K562 (cell line): ENCODE results near the gene OR4D9. TPM values are rescaled to one million over a fixed set of nuclear protein-coding genes. Genes with fewer than 3 reads are reported as not detected.

Experiments used
- ATF2 ChIP-seq: sonication (generic); formaldehyde crosslinking; IDR thresholded peaks from 2 replicates; pipeline ENCODE4 v1.8.1; 2022; ENCODE audit warnings: missing genetic modification reagents
- KAT8 ChIP-seq: fragments of 450-650 bp; IDR thresholded peaks from 2 replicates; pipeline ENCODE4 v1.6.1; 2016; ENCODE audit warnings: low read depth, mild to moderate bottlenecking
- MAFG ChIP-seq: fragments of 450-650 bp; conservative IDR thresholded peaks from 2 replicates; pipeline ENCODE4 v1.6.1; 2016; ENCODE audit warnings: missing genetic modification characterization, missing compliant biosample characterization
- SMAD2 ChIP-seq: fragments of 150-350 bp; IDR thresholded peaks from 2 replicates; pipeline ENCODE4 v1.6.1; 2014; ENCODE audit warnings: low read depth, mild to moderate bottlenecking, low read length
- TBL1XR1 ChIP-seq, 2 experiments: IDR thresholded peaks; 2 replicates each; pipeline ENCODE4 v1.6.1; 2012; ENCODE audit warnings: improper control_type of control experiment in 2 of 2, low read length in 2 of 2, mild to moderate bottlenecking in 1 of 2
- U2AF1 ChIP-seq: fragments of 200-400 bp; formaldehyde crosslinking; optimal IDR thresholded peaks from 2 replicates; pipeline ENCODE3; 2017; ENCODE audit warnings: mild to moderate bottlenecking, low read depth, low read length, moderate library complexity
- ZBTB26 ChIP-seq: fragments of 450-650 bp; formaldehyde crosslinking; IDR thresholded peaks from 2 replicates; pipeline ENCODE4 v1.4.0; 2022; ENCODE audit warnings: missing genetic modification characterization
- ZNF318 ChIP-seq, 2 experiments: fragments of 450-650 bp; IDR thresholded peaks; 2 replicates each; pipeline ENCODE4 v1.6.1; 2016; ENCODE audit warnings: mild to moderate bottlenecking in 2 of 2, borderline replicate concordance in 1 of 2, low read depth in 1 of 2, moderate library complexity in 1 of 2
- polyA plus RNA-seq, 8 experiments: library from polyadenylated mRNA; depleted of rRNA in 4 of 8; stranded (reverse) in 5 of 8; unstranded in 3 of 8; fragments of >200 nt; fragmentation: Nextera tagmentation in 2 of 8; fragmentation: Illumina TruSeq in 1 of 8; extraction: Ambion mirVana in 2 of 8; extraction: Trizol in 1 of 8; gene quantifications; 2 replicates each; pipeline versions ENCODE4 v1.2.1 to v1.2.3, GENCODE V29; 2011 to 2014; ENCODE audit warnings: inconsistent platforms in 1 of 8, missing spikeins in 1 of 8
- total RNA-seq, 7 experiments: library from RNA; depleted of rRNA in 6 of 7; stranded (reverse); fragments of >200 nt in 6 of 7; fragmentation: Illumina TruSeq in 2 of 7; extraction: Trizol in 2 of 7; gene quantifications; 2 replicates each; pipeline versions ENCODE4 v1.2.1 to v1.2.3, GENCODE V29; 2011 to 2021; ENCODE audit warnings: low replicate concordance in 1 of 7
- TF ChIP-seq, protein P1 (sequence below): fragments of 200-800 bp; sonication (Bioruptor generic); IDR thresholded peaks from 2 replicates; pipeline ENCODE4 v1.6.1; 2016; ENCODE audit warnings: missing genetic modification characterization, missing compliant biosample characterization

The OR4D9 gene
- total and polyA plus RNA-seq, 9 of the 15 experiments (the other 6 are each of a cell fraction or from before 2014, with no cell fraction given) = not detected

DNA sequence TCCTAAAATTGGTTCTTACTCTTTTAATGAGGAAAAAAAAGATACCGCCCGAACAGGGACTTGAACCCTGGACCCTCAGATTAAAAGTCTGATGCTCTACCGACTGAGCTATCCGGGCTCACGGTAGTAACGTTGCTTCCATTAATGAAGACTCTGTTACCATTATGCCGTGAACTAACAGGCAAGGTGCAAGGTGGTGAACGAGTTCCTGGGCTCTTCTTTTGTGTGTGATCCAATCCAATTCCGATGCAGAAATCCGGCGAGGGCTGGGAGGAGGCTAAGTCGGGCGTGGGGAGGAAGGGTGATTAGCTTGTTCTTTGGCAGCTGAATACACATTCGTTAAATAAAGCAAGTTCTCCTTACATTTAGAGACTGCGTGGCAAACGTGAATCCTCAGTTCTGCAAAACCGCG is 49.0 kb downstream of the OR4D9 start (continued):
- TF ChIP-seq ZNF318 (IDR thresholded peaks at IDR 0.05; ENCODE audit: borderline replicate concordance in 1 of 2, low read depth in 1 of 2) (no peak), SMAD2 (no peak), KAT8 (0 out of 2 replicates have a peak, but pooled peaks have one; percentile 27), MAFG (tag) (no peak), ZBTB26 (CRISPR knock-in tag) (0 out of 2 replicates have a peak, but pooled peaks have one; percentile 27), U2AF1 (no peak), TBL1XR1 (IDR thresholded peaks at IDR 0.05; ENCODE audit: low read length in 2 of 2) (peak in 1 of 2 experiments; percentile 92; a peak in 2 of 4 replicates), ATF2 (no peak)
- TF ChIP-seq, protein P1, sequence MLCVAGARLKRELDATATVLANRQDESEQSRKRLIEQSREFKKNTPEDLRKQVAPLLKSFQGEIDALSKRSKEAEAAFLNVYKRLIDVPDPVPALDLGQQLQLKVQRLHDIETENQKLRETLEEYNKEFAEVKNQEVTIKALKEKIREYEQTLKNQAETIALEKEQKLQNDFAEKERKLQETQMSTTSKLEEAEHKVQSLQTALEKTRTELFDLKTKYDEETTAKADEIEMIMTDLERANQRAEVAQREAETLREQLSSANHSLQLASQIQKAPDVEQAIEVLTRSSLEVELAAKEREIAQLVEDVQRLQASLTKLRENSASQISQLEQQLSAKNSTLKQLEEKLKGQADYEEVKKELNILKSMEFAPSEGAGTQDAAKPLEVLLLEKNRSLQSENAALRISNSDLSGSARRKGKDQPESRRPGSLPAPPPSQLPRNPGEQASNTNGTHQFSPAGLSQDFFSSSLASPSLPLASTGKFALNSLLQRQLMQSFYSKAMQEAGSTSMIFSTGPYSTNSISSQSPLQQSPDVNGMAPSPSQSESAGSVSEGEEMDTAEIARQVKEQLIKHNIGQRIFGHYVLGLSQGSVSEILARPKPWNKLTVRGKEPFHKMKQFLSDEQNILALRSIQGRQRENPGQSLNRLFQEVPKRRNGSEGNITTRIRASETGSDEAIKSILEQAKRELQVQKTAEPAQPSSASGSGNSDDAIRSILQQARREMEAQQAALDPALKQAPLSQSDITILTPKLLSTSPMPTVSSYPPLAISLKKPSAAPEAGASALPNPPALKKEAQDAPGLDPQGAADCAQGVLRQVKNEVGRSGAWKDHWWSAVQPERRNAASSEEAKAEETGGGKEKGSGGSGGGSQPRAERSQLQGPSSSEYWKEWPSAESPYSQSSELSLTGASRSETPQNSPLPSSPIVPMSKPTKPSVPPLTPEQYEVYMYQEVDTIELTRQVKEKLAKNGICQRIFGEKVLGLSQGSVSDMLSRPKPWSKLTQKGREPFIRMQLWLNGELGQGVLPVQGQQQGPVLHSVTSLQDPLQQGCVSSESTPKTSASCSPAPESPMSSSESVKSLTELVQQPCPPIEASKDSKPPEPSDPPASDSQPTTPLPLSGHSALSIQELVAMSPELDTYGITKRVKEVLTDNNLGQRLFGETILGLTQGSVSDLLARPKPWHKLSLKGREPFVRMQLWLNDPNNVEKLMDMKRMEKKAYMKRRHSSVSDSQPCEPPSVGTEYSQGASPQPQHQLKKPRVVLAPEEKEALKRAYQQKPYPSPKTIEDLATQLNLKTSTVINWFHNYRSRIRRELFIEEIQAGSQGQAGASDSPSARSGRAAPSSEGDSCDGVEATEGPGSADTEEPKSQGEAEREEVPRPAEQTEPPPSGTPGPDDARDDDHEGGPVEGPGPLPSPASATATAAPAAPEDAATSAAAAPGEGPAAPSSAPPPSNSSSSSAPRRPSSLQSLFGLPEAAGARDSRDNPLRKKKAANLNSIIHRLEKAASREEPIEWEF (CRISPR knock-in tag) = no peak
